ENCODE data around the gene TNS1. TPM values are rescaled to one million over a fixed set of nuclear protein-coding genes. Genes with fewer than 3 reads are reported as not detected.

The TNS1 gene
- total RNA-seq = 68.7 and 72.3 TPM in 2 replicates

DNA sequence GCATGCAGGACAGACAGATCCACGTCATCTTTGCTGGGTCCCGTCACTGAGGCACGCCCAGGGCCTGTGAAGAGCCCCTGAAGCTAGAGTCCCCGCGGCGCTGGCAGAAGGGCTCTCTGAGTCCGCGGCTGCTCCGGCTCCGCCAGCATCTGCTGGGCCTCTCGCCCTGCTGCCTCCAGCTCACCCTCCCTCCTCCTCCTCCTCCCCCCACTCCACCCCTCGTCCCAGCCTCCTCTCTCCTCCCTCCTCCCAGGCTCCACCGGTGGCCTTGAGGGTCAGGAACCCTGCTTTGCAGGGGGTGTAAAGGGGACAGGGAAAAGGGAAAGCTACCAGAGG is at the start of gene TNS1:
Gene TNS1 (minus strand): TSS at position 151 of the 336 bp plus-strand sequence. CDS start 123 bp downstream, at position 28.

Small RNAs within 50 kb of the gene (small RNA-seq; reads per million reads assigned to genes)
- 0.30 reads per million, percentile 8 among the genes with 10 or more reads in this experiment for gene MIR6809

Other genes with a start within 250 kb of the TNS1 start
- gene RUFY4, start 66.3 kb upstream of the TNS1 start, total RNA-seq = not detected in 2 replicates
- not detected in 2 replicates for gene CXCR2, start 123.0 kb upstream of the TNS1 start, total RNA-seq
- not detected in 2 replicates for gene CXCR1, start 164.0 kb upstream of the TNS1 start, total RNA-seq
- 299 and 362 TPM in 2 replicates for gene ARPC2, start 214.2 kb upstream of the TNS1 start, total RNA-seq

Measured in subcutaneous preadipocyte (primary cell).